ENCODE measurements around the gene SLC10A2.

SLC10A2 gene

DNA sequence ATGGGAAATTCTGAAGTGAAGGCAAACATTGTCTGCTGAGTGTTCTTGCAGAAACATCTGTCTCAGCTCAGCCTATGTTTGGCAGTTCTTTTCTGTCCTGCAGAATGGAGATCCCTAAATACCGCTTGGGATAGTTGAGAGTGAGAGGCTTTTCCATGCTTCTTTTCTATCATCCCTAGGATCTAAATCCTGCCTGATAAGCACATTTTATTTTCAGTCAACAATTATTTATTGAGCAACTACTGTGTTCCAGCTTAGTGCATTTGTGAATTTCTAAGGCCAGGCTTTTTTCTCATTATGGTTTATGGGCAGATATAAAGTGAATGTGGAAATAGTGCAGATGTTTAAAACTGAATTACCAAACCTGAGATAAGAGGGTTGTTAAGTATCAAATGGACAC, 62.6 kb downstream of the SLC10A2 start:
- TF ChIP-seq, protein P1, sequence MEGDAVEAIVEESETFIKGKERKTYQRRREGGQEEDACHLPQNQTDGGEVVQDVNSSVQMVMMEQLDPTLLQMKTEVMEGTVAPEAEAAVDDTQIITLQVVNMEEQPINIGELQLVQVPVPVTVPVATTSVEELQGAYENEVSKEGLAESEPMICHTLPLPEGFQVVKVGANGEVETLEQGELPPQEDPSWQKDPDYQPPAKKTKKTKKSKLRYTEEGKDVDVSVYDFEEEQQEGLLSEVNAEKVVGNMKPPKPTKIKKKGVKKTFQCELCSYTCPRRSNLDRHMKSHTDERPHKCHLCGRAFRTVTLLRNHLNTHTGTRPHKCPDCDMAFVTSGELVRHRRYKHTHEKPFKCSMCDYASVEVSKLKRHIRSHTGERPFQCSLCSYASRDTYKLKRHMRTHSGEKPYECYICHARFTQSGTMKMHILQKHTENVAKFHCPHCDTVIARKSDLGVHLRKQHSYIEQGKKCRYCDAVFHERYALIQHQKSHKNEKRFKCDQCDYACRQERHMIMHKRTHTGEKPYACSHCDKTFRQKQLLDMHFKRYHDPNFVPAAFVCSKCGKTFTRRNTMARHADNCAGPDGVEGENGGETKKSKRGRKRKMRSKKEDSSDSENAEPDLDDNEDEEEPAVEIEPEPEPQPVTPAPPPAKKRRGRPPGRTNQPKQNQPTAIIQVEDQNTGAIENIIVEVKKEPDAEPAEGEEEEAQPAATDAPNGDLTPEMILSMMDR (IDR thresholded peaks at IDR 0.05): no peak

DNA sequence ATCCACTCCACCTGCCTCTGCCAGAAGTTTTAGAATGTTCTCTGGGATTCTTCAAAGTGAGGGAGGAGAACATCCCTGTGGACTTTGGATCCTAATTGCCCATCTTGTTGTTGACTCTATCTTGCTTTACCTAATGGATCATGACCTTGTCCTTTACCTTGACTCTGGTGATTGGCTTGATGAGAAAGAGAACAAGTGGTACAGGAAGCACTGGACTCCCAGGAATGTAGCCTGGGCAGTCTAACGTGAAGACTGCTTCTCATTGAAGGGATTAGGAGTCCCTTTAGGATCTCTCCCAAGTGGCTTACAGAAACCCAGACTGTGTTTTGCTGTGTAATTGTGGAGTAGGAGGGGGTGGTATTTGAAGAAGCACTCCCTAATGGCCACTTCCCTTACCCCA, 63.9 kb downstream of the SLC10A2 start:
- TF ChIP-seq, protein P1 (IDR thresholded peaks at IDR 0.05): no peak

DNA sequence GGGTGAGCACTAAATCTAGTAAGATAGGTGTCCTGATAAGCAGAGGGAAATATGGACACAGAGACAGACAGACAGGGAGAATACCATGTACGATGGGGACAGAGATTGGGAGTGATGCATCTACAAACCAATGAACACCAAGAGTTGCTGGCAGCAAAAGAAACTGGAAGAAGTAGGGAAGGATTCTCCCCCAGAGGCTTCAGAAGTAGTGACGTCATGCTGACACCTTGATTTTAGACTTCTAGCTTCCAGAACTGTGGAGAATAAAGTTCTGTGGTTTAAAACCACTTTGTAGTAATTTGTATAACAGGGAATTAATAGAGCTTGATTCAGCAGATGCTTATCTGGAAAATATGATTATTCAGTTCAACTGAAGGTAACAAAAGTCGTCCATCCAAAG, 66.1 kb downstream of the SLC10A2 start:
- TF ChIP-seq, protein P1 (IDR thresholded peaks at IDR 0.05): no peak

DNA sequence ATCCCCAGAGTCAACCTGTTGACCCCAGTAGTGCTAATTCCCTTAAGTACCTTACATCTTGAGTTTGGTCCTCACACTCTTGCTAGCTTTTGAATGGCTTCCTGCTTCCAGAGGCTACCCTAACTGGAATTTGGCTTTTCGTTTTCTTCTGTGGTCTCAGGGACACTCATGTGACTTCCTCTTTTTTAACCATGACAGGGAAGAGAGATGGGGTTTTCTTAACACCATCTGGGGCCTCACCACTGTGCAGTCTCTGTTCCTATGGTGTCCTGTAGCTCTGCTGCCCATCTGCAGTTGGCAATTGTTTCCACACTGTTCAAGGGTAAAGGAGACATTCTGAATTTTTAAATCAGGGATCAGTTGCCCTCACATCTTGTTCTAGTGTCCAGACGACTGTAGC, 66.7 kb downstream of the SLC10A2 start:
- TF ChIP-seq, protein P1 (IDR thresholded peaks at IDR 0.05): no peak
